Gastrocnemius medialis (tissue), 4 donors: ENCODE data around the gene ADGRD1.

Source experiments
- CTCF ChIP-seq, 5 experiments: fragments of 450-650 bp in 3 of 5; fragments of 200-600 bp in 2 of 5; sonication (generic) in 2 of 5; IDR thresholded peaks in 4 of 5; conservative IDR thresholded peaks in 1 of 5; 1 replicate in 4 of 5; 2 replicates in 1 of 5; pipeline ENCODE4 v1.5.1; 2016 to 2019; ENCODE audit warnings: antibody characterized with exemption in 5 of 5, mild to moderate bottlenecking in 3 of 5, moderate library complexity in 3 of 5
- POLR2A ChIP-seq, 2 donors: fragments of 450-650 bp; IDR thresholded peaks; one replicate each; pipeline ENCODE4 v1.6.1; 2017; ENCODE audit warnings: antibody characterized with exemption in 2 of 2, mild to moderate bottlenecking in 2 of 2, moderate library complexity in 2 of 2

DNA sequence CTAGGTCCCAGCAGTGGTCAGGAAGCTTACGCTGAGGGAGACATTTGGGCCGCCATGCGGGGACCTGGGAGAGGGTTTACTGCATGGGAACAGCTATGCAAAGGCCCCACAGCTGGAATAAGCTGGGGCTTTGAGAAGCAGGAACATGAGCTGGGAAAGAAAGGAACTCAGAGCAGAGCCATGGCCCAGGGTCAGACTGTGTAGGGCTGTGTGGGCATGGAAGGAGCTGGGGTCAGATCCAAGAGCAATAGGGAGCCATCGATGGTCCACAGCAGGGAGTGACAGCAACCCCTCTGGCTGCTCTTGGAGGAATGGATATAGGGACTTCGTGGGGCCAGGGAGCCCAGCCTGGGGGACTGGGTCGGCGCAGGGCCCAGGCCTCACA lies 151.6 kb downstream of the ADGRD1 start:
- TF ChIP-seq CTCF (IDR thresholded peaks at IDR 0.05 in 4 of 5, conservative IDR thresholded peaks at IDR 0.05 in 1 of 5) (no peak), POLR2A (IDR thresholded peaks at IDR 0.05) (no peak)
